Inferior parietal cortex (tissue), 1 donor: Measurements from ENCODE around the gene PATE4.

Source experiments
- DNase-seq: peaks from one replicate; pipeline ENCODE4 v3.0.0-alpha.2; 2016; ENCODE audit errors: extremely low spot score

Gene PATE4

GRCh38 chr11:125887373-125888324, 54.5 kb downstream of the PATE4 start, which contains the start of gene HYLS1:
TSS of gene HYLS1 (plus strand) at chr11:125887668. CDS start at chr11:125899369, 11,701 bp downstream.
- DNase-seq, result peak; percentile 90
